Measurements from ENCODE around the gene GRK2. TPM values are rescaled to one million over a fixed set of nuclear protein-coding genes. Genes with fewer than 3 reads are reported as not detected.

The GRK2 gene
- total RNA-seq, 1 experiment from 2014 or later, result 56.3 TPM

GRCh38 chr11:67276781-67277230 lies 10.5 kb downstream of the GRK2 start:
- H2AFZ ChIP-seq (ENCODE audit: low read length), result no peak overlapping the region
- H2BK12ac ChIP-seq (ENCODE audit: insufficient read length, low read depth, low read length), result no peak overlapping the region
- peak; percentile 43; the same call in 2 of the 3 replicates for TF ChIP-seq CTCF (conservative IDR thresholded peaks at IDR 0.05)
- H4K5ac ChIP-seq (ENCODE audit: insufficient read length, low read depth, low read length), result no peak overlapping the region
- H3K27ac Mint-ChIP-seq, result peak overlapping the region; percentile 85 to 91 (median 90); a peak in 6 of 7 replicates
- H3K9ac ChIP-seq (ENCODE audit: extremely low read depth, insufficient read length, low read length), result no peak overlapping the region
- H3K9me3 ChIP-seq (ENCODE audit: control insufficient read depth, low read depth, low read length), result no peaks in the 10 kb centered on the region
- WGBS (ENCODE audit: extremely low coverage, insufficient read length, low lambda C conversion rate), result no CpG with 5 or more reads among the region's 16 CpGs
- H2BK20ac ChIP-seq (ENCODE audit: low read depth, low read length, poor library complexity, severe bottlenecking), result no peak overlapping the region
- no peak overlapping the region for H3K4me2 ChIP-seq (ENCODE audit: insufficient read depth, insufficient read length, low read length)
- no peaks in the 10 kb centered on the region for H3K27me3 Mint-ChIP-seq (ENCODE audit: low read depth)
- no peak overlapping the region for H3K18ac ChIP-seq (ENCODE audit: insufficient read length, low read depth, low read length)
- peaks cover 4% of the 10 kb centered on the region; the same call in 1 of the 2 replicates for H3K79me2 ChIP-seq (ENCODE audit: insufficient read depth, low read length)
- no peaks in the 10 kb centered on the region for H3K27me3 ChIP-seq (ENCODE audit: insufficient read depth, low read length)
- DNase-seq, result peak; percentile 71
- peaks cover 2% of the 10 kb centered on the region; the same call in 1 of the 2 replicates for H3K4me1 ChIP-seq (ENCODE audit: insufficient read depth, low read length)
- no peak overlapping the region for H3K4ac ChIP-seq (ENCODE audit: low read depth, low read length)
- no peak overlapping the region for H3K23ac ChIP-seq (ENCODE audit: insufficient read length, low read depth, low read length)
- no peak overlapping the region for H3T11ph ChIP-seq (ENCODE audit: low read length)
- no peak overlapping the region; the same call in 1 of the 2 replicates for H3K14ac ChIP-seq (ENCODE audit: insufficient read depth, low read length)
- H3K23me2 ChIP-seq (ENCODE audit: insufficient read length, low read depth, low read length, poor library complexity, severe bottlenecking), result no peaks in the 10 kb centered on the region
- no peak overlapping the region for H4K8ac ChIP-seq (replicated peaks; ENCODE audit: insufficient read length, low read depth, low read length)
- H2BK5ac ChIP-seq (ENCODE audit: insufficient read length, low read length), result no peak overlapping the region
- H2AK5ac ChIP-seq (ENCODE audit: insufficient read length, low read length), result no peak overlapping the region
- H3K9me3 Mint-ChIP-seq, result no peaks in the 10 kb centered on the region
- H4K91ac ChIP-seq (ENCODE audit: insufficient read length, low read depth, low read length), result no peak overlapping the region
- no peak overlapping the region for H3K27ac ChIP-seq (ENCODE audit: insufficient read length, low read depth, low read length)
- H3K56ac ChIP-seq (ENCODE audit: insufficient read length, low read depth, low read length), result no peak overlapping the region
- H3K36me3 Mint-ChIP-seq (ENCODE audit: insufficient read depth in 1 of 3, low read depth in 3 of 3), result peaks cover 7 to 30% (median 29%) of the 10 kb centered on the region in 3 experiments; a peak in 6 of 7 replicates
- no peaks in the 10 kb centered on the region for H4K20me1 ChIP-seq (ENCODE audit: control insufficient read depth, insufficient read depth, insufficient read length)
- no peaks in the 10 kb centered on the region for H3K79me1 ChIP-seq (ENCODE audit: insufficient read depth, low read depth, low read length, poor library complexity, severe bottlenecking)
- H2BK120ac ChIP-seq (ENCODE audit: low read depth, low read length, poor library complexity, severe bottlenecking), result no peak overlapping the region
- H3K4me1 Mint-ChIP-seq, result peaks cover 14 to 23% of the 10 kb centered on the region in 2 experiments
- peak overlapping the region in 1 of 2 experiments; percentile 14; a peak in 1 of 5 replicates for H3K4me3 Mint-ChIP-seq
- no peak overlapping the region for H2BK15ac ChIP-seq (ENCODE audit: low read depth, low read length)

Measured in H9 (cell line).